ENCODE results near the gene PTPRT.

- no peak for TF ChIP-seq SP1 (IDR thresholded peaks at IDR 0.05)
- no peak for TF ChIP-seq SUZ12 (IDR thresholded peaks at IDR 0.05)
- no peak for TF ChIP-seq TARDBP (IDR thresholded peaks at IDR 0.05)
- no peak for TF ChIP-seq FOXM1 (IDR thresholded peaks at IDR 0.05; ENCODE audit: borderline replicate concordance)
- TF ChIP-seq BHLHE40 (IDR thresholded peaks at IDR 0.05; ENCODE audit: borderline replicate concordance): no peak
- no peak for TF ChIP-seq NFRKB (IDR thresholded peaks at IDR 0.05)
- no peak for TF ChIP-seq HDGF (IDR thresholded peaks at IDR 0.05; ENCODE audit: borderline replicate concordance)
- no peak for TF ChIP-seq PKNOX1 (IDR thresholded peaks at IDR 0.05)
- TF ChIP-seq ZNF384 (IDR thresholded peaks at IDR 0.05): no peak
Measured at GRCh38 chr20:42378826-42379225, 810.9 kb downstream of the PTPRT start.
